ENCODE data around the gene ZNF26. TPM values are rescaled to one million over a fixed set of nuclear protein-coding genes. Genes with fewer than 3 reads are reported as not detected.

Gene ZNF26
- total RNA-seq, 1 experiment from 2014 or later, result 8.0 TPM

DNA sequence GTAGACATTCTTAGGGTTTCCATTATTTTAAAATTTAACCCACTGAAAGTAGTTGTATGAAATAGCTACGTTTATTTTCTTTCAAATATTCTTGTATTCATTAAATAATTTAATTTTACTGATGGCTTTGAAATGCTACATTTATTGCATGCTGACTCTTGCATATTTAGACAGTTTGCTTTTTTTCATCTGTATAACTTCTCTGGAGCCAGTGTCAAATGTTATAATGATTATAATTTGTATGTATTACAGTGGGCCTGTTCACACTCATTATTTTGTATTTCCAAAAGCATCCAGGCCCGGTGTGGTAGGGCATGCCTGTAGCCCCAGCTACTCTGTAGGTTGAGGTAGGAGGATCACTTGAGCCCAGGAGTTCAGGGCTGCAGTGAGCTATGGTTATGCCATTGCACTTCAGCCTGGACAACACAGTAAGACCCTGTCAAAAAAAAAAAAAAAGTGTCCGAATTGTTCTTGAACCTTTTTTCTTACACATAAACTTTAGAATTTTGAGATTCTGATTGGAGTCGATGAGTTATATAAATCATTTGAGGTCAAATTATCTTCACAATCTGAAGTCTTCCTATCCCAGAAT, 52.0 kb downstream of the ZNF26 start:
- peak; percentile 12 for DNase-seq (ENCODE audit: low read depth)
- in situ Hi-C loops (cut with HindIII; ENCODE audit: low pct_unique_long_range_greater_than_20kb, low sequenced_read_pairs), result no loop called here

GRCh38 chr12:133046698-133047097, 60.5 kb downstream of the ZNF26 start:
- no peak for DNase-seq (ENCODE audit: low read depth)
- in situ Hi-C loops (cut with HindIII; ENCODE audit: low pct_unique_long_range_greater_than_20kb, low sequenced_read_pairs), result no loop called here

- peak; percentile 31 for DNase-seq (ENCODE audit: low read depth)
- in situ Hi-C loops (cut with HindIII; ENCODE audit: low pct_unique_long_range_greater_than_20kb, low sequenced_read_pairs), result no loop called here
These were observed 71.3 kb downstream of the ZNF26 start for GRCh38 chr12:133057446-133057845.

GRCh38 chr12:133058203-133059113, 72.3 kb downstream of the ZNF26 start:
- in situ Hi-C loops (cut with HindIII; ENCODE audit: low pct_unique_long_range_greater_than_20kb, low sequenced_read_pairs), result no loop called here
- DNase-seq (ENCODE audit: low read depth), result peak; percentile 47

DNA sequence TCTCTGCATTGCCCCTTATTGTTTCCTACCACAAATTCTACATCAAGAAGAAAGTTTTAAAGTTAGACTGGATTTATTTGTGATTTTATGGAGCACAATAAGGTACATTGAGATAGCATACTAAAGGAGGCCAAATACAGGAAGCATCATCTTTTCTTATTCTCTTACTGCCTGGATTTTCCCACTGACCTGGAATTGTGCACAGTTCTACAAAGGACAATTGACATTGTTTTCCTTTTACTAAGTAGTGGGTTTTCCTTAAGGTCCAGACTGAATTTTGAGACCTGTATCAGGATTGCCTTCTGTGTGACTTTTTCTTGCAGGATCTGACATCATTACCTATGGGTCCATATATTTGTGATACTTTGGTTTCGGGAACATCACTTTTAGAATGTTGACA, 75.8 kb downstream of the ZNF26 start:
- in situ Hi-C loops (cut with HindIII; ENCODE audit: low pct_unique_long_range_greater_than_20kb, low sequenced_read_pairs), result no loop called here
- no peak for DNase-seq (ENCODE audit: low read depth)

DNA sequence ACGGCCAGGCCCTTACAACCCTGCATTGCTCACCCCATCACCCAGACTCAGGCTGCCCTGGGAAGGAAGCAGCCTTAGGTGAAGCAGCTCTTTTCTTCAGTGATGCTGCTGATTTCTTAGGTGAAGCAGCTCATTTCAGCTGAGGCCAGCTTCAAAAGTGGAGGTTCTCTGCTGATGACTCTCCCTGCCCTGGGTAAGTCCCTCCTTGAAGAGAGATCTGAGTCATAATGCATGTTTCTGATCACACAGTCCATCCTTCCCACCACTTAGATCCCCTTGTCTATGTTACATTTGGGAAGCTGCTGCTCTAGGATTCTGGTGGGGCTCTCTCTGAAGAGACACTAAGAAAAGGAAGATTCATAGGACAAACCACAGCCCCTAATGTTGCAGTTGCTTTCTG, 77.4 kb downstream of the ZNF26 start:
- in situ Hi-C loops (cut with HindIII; ENCODE audit: low pct_unique_long_range_greater_than_20kb, low sequenced_read_pairs), result no loop called here

GRCh38 chr12:133073836-133074235, 87.7 kb downstream of the ZNF26 start:
- in situ Hi-C loops (cut with HindIII; ENCODE audit: low pct_unique_long_range_greater_than_20kb, low sequenced_read_pairs), result no loop called here
- no peak for DNase-seq (ENCODE audit: low read depth)

More for the DNA sequence above, 77.4 kb downstream of the ZNF26 start:
- no peak for DNase-seq (ENCODE audit: low read depth)

Other genes with a start within 250 kb of the ZNF26 start
- 47.4 and 55.9 TPM in 2 replicates for gene ANKLE2, start 224.5 kb upstream of the ZNF26 start, total RNA-seq (2014; rRNA removed; shearing (Covaris generic); ENCODE audit: low replicate concordance)
- 46.0 and 57.2 TPM in 2 replicates for gene GOLGA3, start 157.5 kb upstream of the ZNF26 start, total RNA-seq (2014; rRNA removed; shearing (Covaris generic); ENCODE audit: low replicate concordance)
- gene CHFR, start 98.8 kb upstream of the ZNF26 start, total RNA-seq (2014; rRNA removed; shearing (Covaris generic); ENCODE audit: low replicate concordance), result 7.1 and 17.5 TPM in 2 replicates
- 1.3 and 2.6 TPM in 2 replicates for gene ZNF605, start 30.1 kb upstream of the ZNF26 start, total RNA-seq (2014; rRNA removed; shearing (Covaris generic); ENCODE audit: low replicate concordance)
- 7.1 and 9.0 TPM in 2 replicates for gene ZNF84, start 51.1 kb downstream of the ZNF26 start, total RNA-seq (2014; rRNA removed; shearing (Covaris generic); ENCODE audit: low replicate concordance)
- 8.6 and 14.1 TPM in 2 replicates for gene ZNF140, start 94.6 kb downstream of the ZNF26 start, total RNA-seq (2014; rRNA removed; shearing (Covaris generic); ENCODE audit: low replicate concordance)
- gene ZNF891, start 143.9 kb downstream of the ZNF26 start, total RNA-seq (2014; rRNA removed; shearing (Covaris generic); ENCODE audit: low replicate concordance), result 0.52 and 0.98 TPM in 2 replicates
- 0.54 and 3.1 TPM in 2 replicates for gene ZNF10, start 144.3 kb downstream of the ZNF26 start, total RNA-seq (2014; rRNA removed; shearing (Covaris generic); ENCODE audit: low replicate concordance)
- 17.1 and 36.8 TPM in 2 replicates for gene ZNF268, start 195.1 kb downstream of the ZNF26 start, total RNA-seq (2014; rRNA removed; shearing (Covaris generic); ENCODE audit: low replicate concordance)
- gene ANHX, start 249.5 kb downstream of the ZNF26 start, total RNA-seq (2014; rRNA removed; shearing (Covaris generic); ENCODE audit: low replicate concordance), result not detected in 2 replicates